Renal pelvis (tissue), 4 donors: ENCODE results near the gene SYPL1. TPM values are rescaled to one million over a fixed set of nuclear protein-coding genes. Genes with fewer than 3 reads are reported as not detected.

Experiments used
- DNase-seq: peaks from one replicate; pipeline ENCODE4 v3.0.0-alpha.2; 2013
- polyA plus RNA-seq, 3 donors: library from polyadenylated mRNA; unstranded; fragments of 120-200 nt; gene quantifications; one replicate each; pipeline ENCODE4 v1.2.1, GENCODE V29; 2013; ENCODE audit not compliant: insufficient read length in 3 of 3

SYPL1 gene
- polyA plus RNA-seq, 3 donors: 114 to 137 (median 128) TPM

DNA sequence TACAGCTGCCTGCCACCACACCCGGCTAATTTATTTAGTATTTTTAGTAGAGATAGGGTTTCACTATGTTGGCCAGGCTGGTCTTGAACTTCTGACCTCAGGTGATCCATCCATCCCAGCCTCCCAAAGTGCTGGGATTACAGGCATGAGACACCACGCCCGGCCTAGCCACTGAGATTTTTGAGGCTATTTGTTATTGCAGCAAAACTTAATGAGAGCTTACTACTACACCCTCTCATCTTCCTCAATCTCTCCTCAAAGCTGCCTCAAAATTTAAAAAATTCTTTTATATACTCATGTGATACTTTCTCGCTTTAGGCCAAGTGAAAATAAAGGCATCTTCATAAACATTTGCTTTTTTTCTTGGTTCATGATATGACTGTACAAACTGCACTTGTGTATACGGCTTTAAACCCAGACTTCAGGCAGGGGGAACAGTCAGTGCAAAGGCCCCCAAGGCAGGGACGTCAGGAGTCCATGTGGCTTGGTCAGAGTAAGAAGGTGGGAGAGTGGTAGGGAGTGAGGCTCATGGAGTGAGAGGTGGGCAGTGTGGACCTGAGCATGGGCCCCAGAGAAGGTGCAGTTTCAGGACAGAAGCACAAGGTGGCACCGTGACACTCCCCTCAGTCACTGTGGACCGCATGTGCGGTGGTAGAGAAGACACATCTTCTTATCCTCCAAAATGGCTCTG lies 55.5 kb downstream of the SYPL1 start:
- peak; percentile 69 for DNase-seq

DNA sequence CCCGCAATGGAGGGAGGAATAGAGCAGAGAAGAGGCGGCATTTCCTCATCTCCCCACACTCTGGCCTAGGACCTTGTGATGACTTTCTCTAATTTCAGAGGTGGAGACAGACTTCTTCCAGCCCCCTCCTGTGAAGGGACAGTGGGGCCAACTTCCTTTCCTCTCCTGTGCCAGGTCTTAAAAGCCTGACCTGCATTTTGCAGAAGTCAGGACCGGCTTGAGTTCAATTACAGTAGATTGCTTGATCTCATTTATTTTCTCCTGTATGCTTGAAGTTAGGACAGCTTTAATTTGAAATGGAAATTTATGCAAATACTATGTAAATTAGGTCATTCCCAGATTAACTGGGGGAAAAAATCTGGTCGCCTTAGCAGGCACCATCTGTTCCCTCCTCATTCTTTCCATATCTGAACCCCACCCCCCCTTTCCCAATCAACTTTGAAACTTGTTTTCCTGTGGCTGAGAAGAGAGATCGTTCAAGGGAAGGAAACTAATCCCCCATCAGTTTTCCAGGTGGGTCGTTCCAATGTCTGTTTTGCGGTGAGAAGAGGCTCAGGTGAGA lies 57.1 kb downstream of the SYPL1 start:
- DNase-seq: no peak

DNA sequence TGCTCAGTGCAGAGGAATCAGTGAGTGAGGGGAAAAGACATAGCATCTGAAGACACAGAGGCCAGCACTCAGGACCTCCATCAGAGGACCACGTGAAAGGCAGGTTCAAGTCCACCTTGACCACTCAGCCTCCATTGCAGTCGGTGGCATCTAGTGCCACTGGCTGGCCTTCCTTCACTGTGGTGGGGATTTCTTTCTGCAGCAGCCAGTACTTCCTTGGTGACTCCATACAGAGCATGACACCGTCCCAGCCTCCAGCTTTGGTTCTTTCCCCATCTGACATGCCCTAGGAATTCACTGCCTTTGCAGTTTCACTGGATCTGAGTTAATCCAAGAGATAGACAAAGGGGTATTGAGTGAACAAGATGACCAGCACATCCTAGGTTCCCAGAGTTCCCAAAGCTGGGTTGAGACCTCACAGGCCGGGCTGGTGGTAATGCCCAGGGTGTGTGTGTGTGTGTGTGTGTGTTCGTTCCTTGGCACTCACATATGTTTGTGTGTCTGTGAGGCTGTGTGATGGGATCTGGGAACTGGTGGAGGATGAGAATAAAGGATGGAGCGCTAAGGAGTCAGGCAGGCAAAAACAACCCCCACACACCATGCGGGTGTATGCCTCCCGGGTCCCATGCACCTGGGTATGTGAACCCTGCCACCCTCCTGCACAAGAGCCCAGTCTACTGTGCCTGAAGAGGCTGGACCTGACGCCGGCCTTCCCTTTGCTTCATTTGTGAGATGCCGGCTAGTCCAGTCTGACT lies 57.8 kb downstream of the SYPL1 start:
- DNase-seq: no peak

DNA sequence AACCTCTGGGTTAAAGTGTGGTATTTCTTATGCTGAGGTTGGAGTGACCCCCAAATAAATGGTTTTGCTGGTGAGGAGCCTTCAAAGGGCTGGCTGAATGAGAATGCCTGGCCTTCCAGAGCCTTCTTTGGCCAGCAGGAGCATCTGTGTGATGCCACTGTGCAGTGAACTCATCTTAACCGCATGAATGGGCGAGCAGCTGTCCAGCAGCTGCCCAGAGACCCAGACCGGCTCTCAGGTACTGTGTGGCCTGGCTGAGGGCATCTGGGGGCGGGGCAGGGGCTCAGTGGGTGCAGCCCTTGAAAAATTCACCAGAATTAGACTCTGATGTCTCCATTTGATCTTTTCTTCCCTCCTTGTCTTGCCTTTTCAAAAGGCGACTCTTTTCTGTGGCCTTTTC lies 59.0 kb downstream of the SYPL1 start:
- DNase-seq: no peak

GRCh38 chr7:106052681-106053080 lies 59.4 kb downstream of the SYPL1 start:
- no peak for DNase-seq

- no peak for DNase-seq
Observed at GRCh38 chr7:106050746-106051117, 61.4 kb downstream of the SYPL1 start.

DNA sequence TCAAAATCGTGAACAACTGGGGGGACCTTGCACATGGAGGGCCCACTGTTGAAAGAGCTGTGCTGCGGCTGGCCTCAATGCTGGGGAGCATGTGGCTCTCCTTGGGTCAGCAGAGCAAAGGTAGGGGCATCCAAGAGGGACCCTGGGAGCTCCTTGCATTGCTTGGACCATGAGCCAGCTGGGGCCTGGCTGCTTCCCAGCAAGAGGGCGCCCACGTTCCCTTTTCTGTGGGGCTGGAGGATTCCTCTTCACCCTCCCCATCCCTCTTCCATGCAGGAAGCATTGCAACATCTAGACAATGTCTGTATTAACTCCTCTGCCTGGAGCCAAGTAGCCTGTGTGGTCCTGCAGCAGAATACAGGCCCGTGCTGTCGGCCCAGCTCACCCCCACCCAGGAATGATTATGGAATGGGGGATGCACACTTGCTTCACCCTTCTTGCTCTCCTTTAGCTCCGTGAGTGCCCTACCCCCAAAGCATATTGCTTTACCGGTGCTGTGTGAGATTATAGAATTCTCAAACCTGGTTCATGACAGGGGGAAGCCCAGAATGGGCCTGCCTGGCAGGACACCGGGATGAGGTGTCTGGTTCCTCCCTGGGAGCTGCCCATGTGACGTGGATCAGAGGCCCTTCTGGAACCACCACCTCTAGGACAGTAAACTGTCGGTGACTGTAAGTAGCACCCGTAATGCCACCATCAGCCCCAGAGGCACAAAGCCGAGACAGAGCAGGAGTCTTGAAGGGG lies 61.9 kb downstream of the SYPL1 start:
- DNase-seq: no peak

GRCh38 chr7:106049139-106049752 lies 62.9 kb downstream of the SYPL1 start:
- DNase-seq: no peak

DNA sequence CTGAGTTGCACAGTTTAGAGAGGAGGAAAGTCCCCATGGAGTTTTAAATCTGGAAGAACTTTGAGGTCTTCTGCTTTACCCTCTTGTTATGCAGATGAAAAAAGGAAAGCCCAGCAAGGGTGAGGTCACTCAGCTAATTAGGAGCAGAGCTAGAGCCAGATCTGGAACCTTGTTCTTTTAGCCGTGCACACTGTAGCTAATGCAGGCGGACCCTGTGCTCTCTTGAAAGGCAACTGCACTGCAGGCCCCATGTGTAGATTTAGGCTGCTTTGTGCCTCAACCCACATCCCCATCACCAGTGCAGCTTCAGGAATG lies 63.4 kb downstream of the SYPL1 start:
- DNase-seq: no peak

DNA sequence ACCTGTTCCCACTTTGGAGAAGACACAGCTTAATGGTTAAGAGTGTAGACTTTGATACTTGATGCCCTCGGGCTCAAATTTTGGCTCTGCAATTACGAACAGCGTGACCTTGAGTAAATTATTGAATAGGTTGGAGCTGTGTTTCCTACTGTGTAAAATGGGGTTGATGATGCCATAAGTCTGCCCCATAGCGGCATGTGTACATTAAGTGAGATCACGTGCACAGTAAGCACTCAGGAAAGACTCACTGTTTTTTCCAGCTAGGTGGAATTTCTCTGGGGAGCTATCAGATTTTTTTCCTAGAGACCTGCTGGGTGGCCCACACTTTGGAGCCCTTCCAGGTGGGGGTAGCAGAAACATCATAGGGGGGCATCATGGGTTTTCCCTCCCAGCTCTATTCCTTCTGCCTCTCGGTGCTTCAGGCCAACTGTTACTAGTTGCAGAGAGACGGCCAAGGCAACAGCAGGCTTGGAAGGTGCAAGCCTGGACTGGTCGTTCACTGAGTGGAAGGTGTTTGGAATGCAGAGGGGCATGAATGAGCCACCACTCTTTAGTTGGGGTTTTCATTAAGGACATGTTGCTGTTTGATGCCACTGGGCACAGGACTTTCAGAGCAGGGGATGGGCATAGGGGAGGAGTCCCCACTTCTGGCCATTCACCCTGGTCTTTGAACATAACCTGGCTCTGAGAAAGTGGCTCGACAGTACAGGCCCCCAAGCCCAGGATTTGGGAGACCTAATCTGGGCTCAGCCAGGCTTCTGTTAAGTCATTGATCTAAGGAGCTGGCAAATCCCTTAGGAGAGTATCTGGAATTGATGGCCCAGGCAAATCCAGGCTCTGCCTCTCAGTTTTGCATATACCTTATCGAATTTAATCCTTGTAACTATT lies 64.0 kb downstream of the SYPL1 start:
- no peak for DNase-seq

DNA sequence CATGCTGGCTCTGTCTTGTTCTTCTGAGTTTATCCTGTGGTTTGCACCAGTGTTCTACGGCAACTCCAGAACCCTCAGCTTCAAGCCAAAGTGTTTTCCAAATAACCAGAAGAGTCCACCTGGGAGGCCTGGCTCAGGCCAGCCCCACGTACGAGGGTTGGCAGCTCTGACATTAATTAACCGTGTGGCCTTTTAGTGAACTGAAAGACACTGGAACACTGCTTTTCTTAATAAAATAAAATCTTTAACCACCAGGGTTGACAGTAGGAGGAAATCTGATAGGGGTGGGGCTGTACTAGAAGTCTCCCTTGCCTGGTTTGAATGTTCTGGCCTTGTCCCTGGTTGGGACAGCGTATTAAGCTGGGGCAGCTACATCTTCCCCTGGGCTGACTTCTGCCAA lies 64.9 kb downstream of the SYPL1 start:
- DNase-seq: no peak

GRCh38 chr7:106045586-106045985 lies 66.5 kb downstream of the SYPL1 start:
- DNase-seq: no peak

DNA sequence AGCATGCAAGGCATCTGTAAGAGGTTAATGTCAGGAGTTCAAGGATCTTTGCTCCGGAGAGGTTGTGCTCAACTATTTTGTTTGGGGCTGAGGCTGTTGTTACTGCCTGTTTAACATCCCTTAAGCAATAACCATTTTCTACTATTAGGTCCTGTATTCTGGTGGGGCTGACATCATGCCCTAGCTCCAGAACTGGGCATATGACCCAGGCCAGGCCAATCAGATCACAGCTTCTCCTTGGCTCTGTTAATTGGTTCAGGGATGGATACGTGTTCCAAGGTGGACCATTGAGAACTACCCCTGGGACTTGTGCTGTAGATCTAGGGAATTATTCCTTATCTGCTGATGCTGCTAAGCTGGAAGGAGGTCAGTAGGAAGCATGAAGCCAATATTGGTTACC lies 67.0 kb downstream of the SYPL1 start:
- no peak for DNase-seq

- DNase-seq: no peak
Observed at GRCh38 chr7:106042196-106042611, 69.9 kb downstream of the SYPL1 start.

GRCh38 chr7:106041140-106041717 lies 70.9 kb downstream of the SYPL1 start:
- no peak for DNase-seq

Other genes starting within 250 kb of the SYPL1 start
- gene ATXN7L1, start 235.7 kb downstream of the SYPL1 start, polyA plus RNA-seq: 10 to 100 TPM; 11.4 to 13.8 (median 13.1) TPM
- gene CDHR3, start 149.0 kb downstream of the SYPL1 start, polyA plus RNA-seq: 10 to 100 TPM in 2 of 3 donors, 1 to 10 TPM in 1; 6.6 to 14.7 (median 12.6) TPM
- gene NAMPT, start 172.7 kb upstream of the SYPL1 start, polyA plus RNA-seq: 10 to 100 TPM; 38.4 to 42.0 (median 38.9) TPM